ENCODE results near the gene MRPL48. TPM values are rescaled to one million over a fixed set of nuclear protein-coding genes. Genes with fewer than 3 reads are reported as not detected.
A peak's percentile ranks its signal among the peaks of the same experiment; 100 is the strongest.

The MRPL48 gene
- total and polyA plus RNA-seq, 12 donors, result 25.1 to 44.4 (median 32.7) TPM

DNA sequence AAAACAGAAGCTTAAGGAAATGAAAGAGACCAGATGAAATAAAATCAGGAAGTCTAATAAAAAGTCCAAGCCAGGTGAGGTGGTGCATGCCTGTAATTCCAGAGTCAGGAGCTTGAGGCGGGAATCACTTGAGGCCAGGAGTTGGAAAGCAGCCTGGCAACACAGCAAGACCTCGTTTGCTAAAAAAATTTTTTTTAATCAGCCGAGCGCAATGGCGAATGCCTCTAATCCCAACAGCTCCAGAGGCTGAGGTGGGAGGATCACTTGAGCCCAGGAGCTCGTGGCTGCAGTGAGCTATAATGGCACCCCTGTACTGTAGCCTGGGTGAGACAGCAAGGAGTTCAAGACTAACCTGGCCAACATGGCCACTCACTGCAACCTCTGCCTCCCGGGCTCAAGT is 34.8 kb upstream of the MRPL48 start:
- TF ChIP-seq, protein P1, sequence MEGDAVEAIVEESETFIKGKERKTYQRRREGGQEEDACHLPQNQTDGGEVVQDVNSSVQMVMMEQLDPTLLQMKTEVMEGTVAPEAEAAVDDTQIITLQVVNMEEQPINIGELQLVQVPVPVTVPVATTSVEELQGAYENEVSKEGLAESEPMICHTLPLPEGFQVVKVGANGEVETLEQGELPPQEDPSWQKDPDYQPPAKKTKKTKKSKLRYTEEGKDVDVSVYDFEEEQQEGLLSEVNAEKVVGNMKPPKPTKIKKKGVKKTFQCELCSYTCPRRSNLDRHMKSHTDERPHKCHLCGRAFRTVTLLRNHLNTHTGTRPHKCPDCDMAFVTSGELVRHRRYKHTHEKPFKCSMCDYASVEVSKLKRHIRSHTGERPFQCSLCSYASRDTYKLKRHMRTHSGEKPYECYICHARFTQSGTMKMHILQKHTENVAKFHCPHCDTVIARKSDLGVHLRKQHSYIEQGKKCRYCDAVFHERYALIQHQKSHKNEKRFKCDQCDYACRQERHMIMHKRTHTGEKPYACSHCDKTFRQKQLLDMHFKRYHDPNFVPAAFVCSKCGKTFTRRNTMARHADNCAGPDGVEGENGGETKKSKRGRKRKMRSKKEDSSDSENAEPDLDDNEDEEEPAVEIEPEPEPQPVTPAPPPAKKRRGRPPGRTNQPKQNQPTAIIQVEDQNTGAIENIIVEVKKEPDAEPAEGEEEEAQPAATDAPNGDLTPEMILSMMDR (IDR thresholded peaks at IDR 0.05), result no peak
- intact Hi-C loops (cut with DNase I), result no loop called here
- DNase-seq (no peak), ATAC-seq (peak in 1 of 8 donors; percentile 13)
- WGBS, 2 donors, result 61 to 63% methylated on average over 7 of the region's 7 CpGs
- H3K4me3 ChIP-seq, result no peak overlapping the region
- no peak overlapping the region for H3K27ac ChIP-seq
- H3K36me3 ChIP-seq, result peaks cover 0 to 9% (median 0%) of the 10 kb centered on the region in 9 donors
- H3K4me1 ChIP-seq, result peaks cover 4 to 54% (median 29%) of the 10 kb centered on the region in 9 donors
- no peaks in the 10 kb centered on the region for H3K9me3 ChIP-seq
- no peaks in the 10 kb centered on the region for H3K27me3 ChIP-seq

DNA sequence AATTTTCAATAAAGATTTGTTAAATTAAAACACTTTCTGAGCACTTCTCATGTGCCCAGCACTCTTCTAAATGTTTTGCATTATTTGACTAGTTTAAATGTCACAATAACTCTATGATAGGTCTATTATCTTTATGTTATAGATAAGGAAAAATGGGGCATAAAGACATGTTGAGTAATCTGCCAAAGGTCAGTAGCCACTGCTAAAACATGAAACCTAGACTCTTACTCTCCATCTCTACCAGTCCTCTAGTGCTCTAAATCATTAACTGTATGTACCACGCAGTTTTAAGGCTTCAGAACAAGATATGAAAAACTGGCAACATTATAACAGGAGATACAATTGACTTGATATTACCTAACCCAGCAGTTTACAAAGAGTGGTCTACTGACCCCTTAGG is 33.7 kb upstream of the MRPL48 start:
- H3K36me3 ChIP-seq, result peaks cover 0 to 9% (median 0%) of the 10 kb centered on the region in 9 donors
- H3K27ac ChIP-seq, result no peak overlapping the region
- H3K4me3 ChIP-seq, result no peak overlapping the region
- H3K27me3 ChIP-seq, result no peaks in the 10 kb centered on the region
- H3K4me1 ChIP-seq, result peaks cover 4 to 64% (median 36%) of the 10 kb centered on the region in 9 donors
- 90 to 95% methylated on average over 1 of the region's 1 CpG for WGBS, 2 donors
- DNase-seq (no peak), ATAC-seq (no peak)
- TF ChIP-seq, protein P1 (IDR thresholded peaks at IDR 0.05), result no peak
- no peaks in the 10 kb centered on the region for H3K9me3 ChIP-seq
- intact Hi-C loops (cut with DNase I), result no loop called here

DNA sequence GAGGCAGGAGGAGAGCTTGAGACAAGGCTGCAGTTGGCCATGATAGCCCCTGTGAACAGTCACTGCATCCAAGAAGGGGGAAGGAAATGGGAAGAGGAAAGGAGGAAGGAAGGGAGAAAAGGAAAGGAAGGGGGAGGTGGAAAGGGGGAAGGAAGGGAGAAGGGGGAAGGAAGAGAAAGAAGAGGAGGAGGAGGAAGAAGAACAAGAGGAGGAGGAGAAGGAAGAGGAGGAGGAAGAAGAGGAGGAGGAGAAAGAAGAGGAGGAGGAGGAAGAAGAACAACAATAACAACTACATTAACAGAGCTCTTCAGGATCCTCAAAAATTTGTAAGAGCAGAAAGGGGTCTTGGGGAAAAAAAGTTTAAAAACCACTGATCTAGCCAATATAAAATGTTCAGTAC is 32.0 kb upstream of the MRPL48 start:
- no peaks in the 10 kb centered on the region for H3K27me3 ChIP-seq
- TF ChIP-seq, protein P1 (IDR thresholded peaks at IDR 0.05), result no peak
- no peak overlapping the region for H3K27ac ChIP-seq
- H3K4me3 ChIP-seq, result no peak overlapping the region
- intact Hi-C loops (cut with DNase I), result no loop called here
- no peak for DNase-seq
- ATAC-seq, result no peak
- H3K9me3 ChIP-seq, result no peaks in the 10 kb centered on the region
- peaks cover 8 to 66% (median 45%) of the 10 kb centered on the region in 9 donors for H3K4me1 ChIP-seq
- peaks cover 0 to 9% (median 0%) of the 10 kb centered on the region in 9 donors for H3K36me3 ChIP-seq

DNA sequence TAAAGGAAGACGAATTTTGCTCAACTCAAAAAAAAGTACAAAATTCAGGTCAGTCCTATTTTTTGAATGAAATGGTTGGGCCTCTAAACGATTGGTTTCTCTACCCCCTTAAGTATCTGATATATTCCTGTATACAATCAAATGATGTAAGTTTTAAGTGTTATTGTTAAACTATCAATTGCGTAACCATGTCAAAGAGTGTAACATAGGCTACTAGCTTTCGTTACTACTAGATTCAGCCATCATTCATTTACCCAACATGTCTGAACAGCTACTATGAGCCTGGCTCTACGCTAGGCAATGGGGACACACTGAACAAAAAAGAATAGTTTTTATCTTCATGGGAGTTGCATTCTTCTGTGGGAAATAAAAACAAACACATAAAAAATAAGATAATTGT is 30.1 kb upstream of the MRPL48 start:
- no peak overlapping the region for H3K4me3 ChIP-seq
- peaks cover 0 to 7% (median 0%) of the 10 kb centered on the region in 9 donors for H3K36me3 ChIP-seq
- no peak for DNase-seq
- peaks cover 5 to 55% (median 34%) of the 10 kb centered on the region in 9 donors for H3K4me1 ChIP-seq
- TF ChIP-seq, protein P1 (IDR thresholded peaks at IDR 0.05), result no peak
- intact Hi-C loops (cut with DNase I), result no loop called here
- no peak overlapping the region for H3K27ac ChIP-seq
- no peaks in the 10 kb centered on the region for H3K9me3 ChIP-seq
- no peak for ATAC-seq
- no peaks in the 10 kb centered on the region for H3K27me3 ChIP-seq
- 88 to 93% methylated on average over 5 of the region's 5 CpGs for WGBS, 2 donors
